PC-9 (cell line): ENCODE results near the gene MNS1. TPM values are rescaled to one million over a fixed set of nuclear protein-coding genes. Genes with fewer than 3 reads are reported as not detected.
"Not testable (repeated sequence)": the region's sequence is repeated elsewhere in the genome, so short reads cannot be mapped to it uniquely, and the experiment has no call there.

ENCODE experiments used
- BruUV-seq: library from RNA; stranded (reverse); fragments of 400-500 nt; replicated peaks from 2 replicates; lab custom pipeline; 2021; lab: Mats Ljungman, UMichigan
- CTCF ChIA-PET: fragments of 300-600 bp; sonication (Branson Sonifier 250); formaldehyde crosslinking; loops from one replicate; lab custom pipeline; 2022; ENCODE audit warnings: antibody characterized with exemption; lab: Charles Lee
- POLR2A ChIA-PET: fragments of 300-600 bp; sonication (Branson Sonifier 250); formaldehyde crosslinking; loops from one replicate; lab custom pipeline; 2022; ENCODE audit warnings: antibody characterized with exemption; ENCODE audit not compliant: unreplicated experiment; lab: Charles Lee
- DNase-seq, 2 experiments: peaks; one replicate each; pipeline versions ENCODE4 v3.0.0 to v3.0.0-alpha.2; 2015 to 2022; ENCODE audit warnings: mixed read lengths in 1 of 2
- H2AFZ ChIP-seq: fragments of 200-600 bp; sonication (generic); 2 replicates; pipeline ENCODE4 v1.8.1; 2017; ENCODE audit warnings: antibody characterized with exemption
- H3F3A ChIP-seq: fragments of 200-600 bp; sonication (generic); 2 replicates; pipeline ENCODE4 v1.8.1; 2017; ENCODE audit warnings: antibody characterized with exemption, mild to moderate bottlenecking, low read depth; ENCODE audit not compliant: insufficient read depth
- H3K27ac ChIP-seq: fragments of 200-600 bp; sonication (generic); 2 replicates; pipeline ENCODE4 v1.6.1; 2016; ENCODE audit warnings: mixed run types
- H3K27me3 ChIP-seq: fragments of 200-600 bp; sonication (generic); 2 replicates; pipeline ENCODE4 v1.6.1; 2016; ENCODE audit warnings: low read depth, mixed run types; ENCODE audit not compliant: insufficient read depth
- H3K36me3 ChIP-seq: fragments of 200-600 bp; sonication (generic); 2 replicates; pipeline ENCODE4 v1.6.1; 2016; ENCODE audit warnings: low read depth, mixed run types
- H3K4me1 ChIP-seq: fragments of 200-600 bp; sonication (generic); replicated peaks from 2 replicates; pipeline ENCODE4 v1.6.1; 2016; ENCODE audit warnings: mixed run types; ENCODE audit not compliant: insufficient read depth
- H3K4me2 ChIP-seq: fragments of 200-600 bp; sonication (generic); 2 replicates; pipeline ENCODE4 v1.6.1; 2017; ENCODE audit warnings: mixed run types
- H3K4me3 ChIP-seq: fragments of 200-600 bp; sonication (generic); 2 replicates; pipeline ENCODE4 v1.6.1; 2016; ENCODE audit warnings: mixed run types
- H3K79me2 ChIP-seq: fragments of 200-600 bp; sonication (generic); 2 replicates; pipeline ENCODE4 v1.6.1; 2017; ENCODE audit warnings: low read depth, mixed run types
- H3K9me2 ChIP-seq: fragments of 200-600 bp; sonication (generic); 2 replicates; pipeline ENCODE4 v1.8.1; 2017; ENCODE audit warnings: mild to moderate bottlenecking; ENCODE audit not compliant: insufficient read depth
- H3K9me3 ChIP-seq: fragments of 200-600 bp; sonication (generic); 2 replicates; pipeline ENCODE4 v1.8.1; 2016; ENCODE audit warnings: low read depth; ENCODE audit not compliant: insufficient read depth
- H4K20me1 ChIP-seq: fragments of 200-600 bp; sonication (generic); 2 replicates; pipeline ENCODE4 v1.8.1; 2017; ENCODE audit not compliant: insufficient read depth
- EZH2 ChIP-seq: fragments of 200-600 bp; sonication (generic); IDR thresholded peaks from 2 replicates; pipeline ENCODE4 v1.8.0; 2017; ENCODE audit warnings: antibody characterized with exemption, low read depth
- intact Hi-C: fragments of 100-400 bp; cut with micrococcal nuclease; formaldehyde crosslinking; loops from one replicate; pipeline ENCODE4 v1.10.0; 2022; ENCODE audit not compliant: unreplicated experiment
- total RNA-seq: library from RNA; stranded (reverse); gene quantifications from 2 replicates; pipeline ENCODE4 v1.2.3, GENCODE V29; 2021
- TF ChIP-seq, protein P1 (sequence below): fragments of 200-600 bp; sonication (generic); conservative IDR thresholded peaks from 2 replicates; pipeline ENCODE4 v1.6.1; 2017; ENCODE audit warnings: mixed run types, antibody characterized with exemption, mild to moderate bottlenecking, moderate library complexity

Gene MNS1
- total RNA-seq, 1 experiment from 2014 or later, result 16.2 TPM

DNA sequence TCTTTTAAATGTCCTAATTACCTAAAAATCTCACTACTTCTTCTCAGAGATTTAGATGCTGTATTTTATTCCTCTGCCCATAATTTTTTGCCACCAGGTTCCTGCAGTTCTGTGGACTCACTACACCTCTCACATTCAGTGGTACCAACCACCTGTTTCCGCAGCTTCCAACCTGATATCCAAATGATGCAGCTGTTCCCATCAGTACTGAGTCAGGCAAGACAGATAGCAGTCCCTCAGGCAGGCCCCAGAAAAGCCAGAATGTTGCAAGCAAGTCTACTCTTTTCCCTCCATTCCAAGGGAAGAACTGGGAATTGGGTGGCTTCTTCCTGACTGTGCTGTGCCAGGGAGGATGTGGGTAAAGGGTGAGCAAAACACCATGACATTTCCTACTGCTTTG, 39.0 kb downstream of the MNS1 start:
- CTCF ChIA-PET, result no interaction called here
- Histone ChIP-seq H3K9me3 (no peaks in the 10 kb centered on the region), H2AFZ (no peak overlapping the region), H3K36me3 (no peaks in the 10 kb centered on the region), H3K4me3 (no peak overlapping the region), H3K4me2 (no peak overlapping the region), H3K27ac (no peak overlapping the region), H4K20me1 (no peaks in the 10 kb centered on the region), H3F3A (no peaks in the 10 kb centered on the region), H3K79me2 (no peaks in the 10 kb centered on the region), H3K27me3 (no peaks in the 10 kb centered on the region), H3K4me1 (no peaks in the 10 kb centered on the region), H3K9me2 (no peaks in the 10 kb centered on the region)
- intact Hi-C loops, result loop anchor here (10.0 kb wide), 1 partner anchor 781 kb away; no protein-coding TSS in a partner anchor
- DNase-seq, result no peak
- TF ChIP-seq, protein P1, sequence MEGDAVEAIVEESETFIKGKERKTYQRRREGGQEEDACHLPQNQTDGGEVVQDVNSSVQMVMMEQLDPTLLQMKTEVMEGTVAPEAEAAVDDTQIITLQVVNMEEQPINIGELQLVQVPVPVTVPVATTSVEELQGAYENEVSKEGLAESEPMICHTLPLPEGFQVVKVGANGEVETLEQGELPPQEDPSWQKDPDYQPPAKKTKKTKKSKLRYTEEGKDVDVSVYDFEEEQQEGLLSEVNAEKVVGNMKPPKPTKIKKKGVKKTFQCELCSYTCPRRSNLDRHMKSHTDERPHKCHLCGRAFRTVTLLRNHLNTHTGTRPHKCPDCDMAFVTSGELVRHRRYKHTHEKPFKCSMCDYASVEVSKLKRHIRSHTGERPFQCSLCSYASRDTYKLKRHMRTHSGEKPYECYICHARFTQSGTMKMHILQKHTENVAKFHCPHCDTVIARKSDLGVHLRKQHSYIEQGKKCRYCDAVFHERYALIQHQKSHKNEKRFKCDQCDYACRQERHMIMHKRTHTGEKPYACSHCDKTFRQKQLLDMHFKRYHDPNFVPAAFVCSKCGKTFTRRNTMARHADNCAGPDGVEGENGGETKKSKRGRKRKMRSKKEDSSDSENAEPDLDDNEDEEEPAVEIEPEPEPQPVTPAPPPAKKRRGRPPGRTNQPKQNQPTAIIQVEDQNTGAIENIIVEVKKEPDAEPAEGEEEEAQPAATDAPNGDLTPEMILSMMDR, result no peak
- no peak for TF ChIP-seq EZH2
- BruUV-seq, result no TSS peak
- POLR2A ChIA-PET, result no interaction called here

DNA sequence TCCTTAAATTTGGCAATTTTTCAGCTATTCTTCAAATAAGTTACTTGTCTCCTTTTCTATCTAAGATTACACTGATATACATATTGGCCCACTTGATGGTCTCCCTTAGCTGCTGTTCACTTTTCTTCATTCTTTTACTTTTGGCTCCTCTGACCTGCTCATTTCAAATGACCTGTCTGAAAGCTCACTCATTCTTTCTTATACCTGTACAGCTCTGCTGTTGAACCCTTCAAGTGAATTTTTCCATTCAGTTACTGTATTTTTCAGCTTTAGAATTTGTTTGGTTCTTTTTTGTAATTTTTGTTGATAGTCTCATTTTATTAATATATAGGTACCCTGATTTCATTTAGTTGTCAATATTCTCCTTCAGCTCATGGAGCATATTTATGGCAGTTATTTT, 39.7 kb downstream of the MNS1 start:
- Histone ChIP-seq H3K27me3 (no peaks in the 10 kb centered on the region), H3K27ac (no peak overlapping the region), H4K20me1 (no peaks in the 10 kb centered on the region), H3K36me3 (no peaks in the 10 kb centered on the region), H3K9me3 (no peaks in the 10 kb centered on the region), H3K4me1 (no peaks in the 10 kb centered on the region), H3K4me3 (no peak overlapping the region), H3K4me2 (no peak overlapping the region), H2AFZ (no peak overlapping the region), H3K79me2 (no peaks in the 10 kb centered on the region), H3F3A (no peaks in the 10 kb centered on the region), H3K9me2 (no peaks in the 10 kb centered on the region)
- CTCF ChIA-PET, result no interaction called here
- POLR2A ChIA-PET, result no interaction called here
- no peak for DNase-seq
- intact Hi-C loops, result loop anchor here (10.0 kb wide), 1 partner anchor 780 kb away; no protein-coding TSS in a partner anchor
- BruUV-seq, result no TSS peak
- TF ChIP-seq, protein P1, result no peak
- no peak for TF ChIP-seq EZH2

DNA sequence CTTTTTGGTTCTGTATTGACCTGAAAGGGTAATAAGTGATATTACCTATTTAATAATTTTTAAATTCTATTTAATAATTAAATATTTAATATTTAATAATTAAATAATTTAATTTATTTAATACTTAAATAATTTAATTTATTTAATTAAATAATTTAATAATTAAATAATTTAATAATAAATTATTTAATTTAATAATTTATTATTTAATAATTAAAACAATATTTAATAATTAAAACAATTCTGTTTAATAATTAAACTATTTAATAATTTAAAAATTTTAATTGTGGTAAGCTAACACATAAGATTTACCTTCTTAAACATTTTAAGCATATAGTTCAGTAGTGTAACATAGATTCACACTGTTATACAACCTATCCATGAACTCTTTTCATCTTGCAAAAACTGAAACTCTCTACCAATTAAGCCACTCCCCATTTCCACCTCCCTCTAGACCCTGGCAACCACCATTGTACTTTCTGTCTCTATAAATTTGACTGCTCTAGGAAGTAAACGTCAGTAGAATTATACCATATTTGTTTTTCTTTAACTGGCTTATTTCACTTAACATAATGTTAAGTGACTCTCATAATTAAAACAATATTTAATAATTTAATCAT, 51.7 kb downstream of the MNS1 start:
- intact Hi-C loops, H3K36me3 ChIP-seq, H3K27me3 ChIP-seq, CTCF ChIA-PET, H3K9me3 ChIP-seq, BruUV-seq, H3K4me2 ChIP-seq, H2AFZ ChIP-seq, H3K27ac ChIP-seq, H3K9me2 ChIP-seq, H3K4me3 ChIP-seq, POLR2A ChIA-PET, H3F3A ChIP-seq, H4K20me1 ChIP-seq, H3K4me1 ChIP-seq, H3K79me2 ChIP-seq, DNase-seq: not testable (repeated sequence)
